GM19452 (cell line): ENCODE results near the gene BANF1.

Experiments used
- ATAC-seq: cut with Tn5 transposase; IDR thresholded peaks from one replicate; pipeline ENCODE4 v1.9.1; 2021; ENCODE audit not compliant: unreplicated experiment

BANF1 gene

DNA sequence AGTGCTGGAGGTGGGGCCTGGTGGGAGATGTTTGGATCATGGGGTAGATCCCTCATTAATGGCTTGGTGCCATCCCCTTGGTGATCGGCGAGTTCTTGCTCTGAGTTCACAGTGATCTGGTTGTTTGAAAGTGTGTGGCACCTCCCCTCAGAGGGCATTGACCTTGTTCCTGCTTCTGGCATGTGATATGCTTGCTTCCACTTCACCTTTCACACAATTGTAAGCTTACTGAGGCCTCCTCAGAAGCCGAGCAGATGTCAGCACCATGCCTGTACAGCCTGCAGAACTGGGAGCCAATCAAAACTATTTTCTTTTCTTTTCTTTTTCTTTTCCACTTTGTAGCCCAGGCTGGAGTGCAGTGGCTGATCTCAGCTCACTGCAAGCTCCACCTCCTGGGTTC lies 35.0 kb downstream of the BANF1 start:
- no peak for ATAC-seq

DNA sequence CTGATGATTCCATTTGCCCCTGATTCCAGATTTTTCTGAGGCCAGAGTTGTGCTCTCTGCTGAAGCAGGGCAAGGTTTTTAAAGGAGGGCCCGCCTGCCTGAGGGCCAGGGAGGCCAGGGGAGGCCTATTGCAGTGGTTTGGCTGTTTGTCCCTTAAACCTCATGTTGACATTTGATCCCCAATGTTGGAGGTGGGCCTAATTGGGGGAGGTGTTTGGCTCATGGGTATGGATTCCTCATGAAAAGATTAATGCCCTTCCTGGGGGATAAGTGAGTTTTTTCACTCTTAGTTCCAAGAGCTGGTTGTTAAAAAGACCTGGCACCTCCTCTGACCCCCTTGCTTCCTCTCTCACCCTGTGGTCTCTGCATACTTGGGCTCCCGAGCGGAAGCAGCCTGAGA lies 37.5 kb downstream of the BANF1 start:
- ATAC-seq = no peak

DNA sequence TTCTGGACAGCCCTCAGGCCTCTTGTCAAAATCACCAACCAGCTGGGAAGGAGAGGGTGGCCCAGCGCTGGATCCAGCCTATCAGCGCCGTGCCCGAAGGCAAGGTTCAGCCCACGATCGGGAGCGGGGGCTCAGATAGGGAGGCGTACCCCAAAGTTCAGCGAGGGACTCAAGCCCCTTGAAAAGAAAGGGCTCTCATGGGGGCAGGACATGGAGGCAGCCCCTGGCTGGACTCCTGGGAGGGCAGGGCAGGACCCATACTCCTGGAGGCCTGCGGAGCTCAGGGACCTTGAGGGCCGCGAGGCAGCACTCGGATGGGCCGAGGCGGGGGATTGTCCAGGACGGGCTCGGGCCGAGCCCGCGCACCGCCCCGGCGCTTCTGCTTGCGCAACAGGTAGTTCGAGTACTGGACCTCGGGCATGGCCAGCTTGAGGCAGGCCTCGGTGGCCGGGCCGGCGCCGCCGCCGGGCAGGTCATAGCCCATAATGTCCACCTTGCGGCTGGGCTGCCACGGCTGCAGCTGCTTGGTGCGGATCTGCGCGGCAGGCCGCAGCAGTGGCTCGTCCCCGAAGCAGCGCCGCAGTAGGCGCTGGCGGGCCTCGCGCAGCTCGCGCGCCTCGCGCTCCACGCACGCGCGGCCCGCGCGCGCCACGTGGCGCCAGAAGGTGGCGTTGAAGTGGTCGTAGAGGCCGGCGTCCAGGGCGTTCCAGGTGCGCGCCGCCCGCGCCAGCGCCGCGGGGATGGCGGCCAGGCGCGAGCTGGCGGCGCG lies 40.1 kb downstream of the BANF1 start:
- ATAC-seq = no peak

DNA sequence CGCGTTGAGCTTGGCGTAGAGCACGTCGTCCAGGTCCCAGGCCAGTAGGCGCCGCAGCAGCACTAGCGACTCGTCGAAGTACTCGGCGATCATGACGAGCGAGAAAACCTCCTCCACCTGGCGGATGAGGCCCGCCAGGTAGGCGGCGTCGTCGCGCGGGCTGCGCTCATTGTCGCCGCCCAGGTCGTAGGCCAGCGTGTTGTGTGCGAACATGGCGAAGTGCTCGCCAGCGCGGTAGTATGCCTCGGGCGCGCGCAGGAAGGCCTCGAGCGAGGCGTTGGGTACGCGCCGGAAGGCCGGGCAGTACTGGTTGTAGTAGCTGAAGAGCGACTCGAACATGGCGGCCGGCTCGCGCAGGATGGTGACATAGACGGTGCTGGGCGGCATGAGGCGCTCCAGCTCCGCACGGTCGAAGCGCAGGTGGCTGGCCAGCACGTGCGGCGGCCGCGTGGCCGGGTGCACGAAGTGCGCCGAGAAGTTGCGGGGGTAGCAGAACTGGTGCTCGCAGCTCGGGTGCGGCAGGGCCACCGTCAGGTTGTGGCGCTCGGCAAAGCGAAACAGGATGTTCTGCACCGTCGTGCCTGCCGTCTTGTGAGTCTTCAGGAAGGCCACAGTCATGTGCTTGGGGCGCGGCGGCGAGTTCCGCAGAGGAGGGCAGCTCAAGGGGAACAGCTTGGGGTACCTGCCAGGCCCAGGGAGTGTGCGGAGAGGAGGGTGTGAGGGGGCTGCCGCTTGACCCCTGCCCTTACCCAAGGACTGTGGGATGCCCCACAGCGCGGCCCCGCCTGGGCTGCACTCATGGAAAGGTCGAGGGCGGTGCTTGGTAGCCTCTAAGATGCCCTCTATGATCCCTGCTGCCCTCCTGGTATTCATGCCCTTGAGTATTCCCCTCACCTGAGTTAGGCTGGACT lies 40.9 kb downstream of the BANF1 start:
- no peak for ATAC-seq

- no peak for ATAC-seq
These were observed 42.5 kb downstream of the BANF1 start for GRCh38 chr11:66044757-66045156.

DNA sequence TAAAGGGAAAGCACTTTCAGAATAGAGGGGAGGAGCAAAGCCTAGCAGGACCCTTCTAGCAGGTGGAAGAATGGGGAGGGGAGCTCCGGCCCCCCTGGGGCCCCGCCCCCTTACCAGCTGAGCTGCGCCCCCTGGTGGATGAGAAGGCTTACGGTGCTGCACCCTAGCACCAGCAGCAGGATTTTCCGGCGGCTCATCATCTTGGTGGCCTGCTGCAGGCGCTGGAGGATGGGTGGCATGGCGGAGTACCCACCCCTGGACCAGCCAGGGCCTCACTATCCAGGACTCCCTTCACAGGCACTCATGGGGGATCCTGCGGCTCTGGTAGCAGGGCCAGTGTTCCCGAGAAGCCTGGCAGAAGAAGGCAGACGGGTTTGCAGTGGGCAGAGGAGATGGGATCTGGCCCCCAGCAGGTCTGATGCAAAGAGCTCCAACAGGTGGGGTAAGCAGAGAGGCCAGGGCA lies 42.9 kb downstream of the BANF1 start:
- ATAC-seq = peak; percentile 58

- ATAC-seq = no peak
These were observed 44.6 kb downstream of the BANF1 start for GRCh38 chr11:66046901-66047300.

DNA sequence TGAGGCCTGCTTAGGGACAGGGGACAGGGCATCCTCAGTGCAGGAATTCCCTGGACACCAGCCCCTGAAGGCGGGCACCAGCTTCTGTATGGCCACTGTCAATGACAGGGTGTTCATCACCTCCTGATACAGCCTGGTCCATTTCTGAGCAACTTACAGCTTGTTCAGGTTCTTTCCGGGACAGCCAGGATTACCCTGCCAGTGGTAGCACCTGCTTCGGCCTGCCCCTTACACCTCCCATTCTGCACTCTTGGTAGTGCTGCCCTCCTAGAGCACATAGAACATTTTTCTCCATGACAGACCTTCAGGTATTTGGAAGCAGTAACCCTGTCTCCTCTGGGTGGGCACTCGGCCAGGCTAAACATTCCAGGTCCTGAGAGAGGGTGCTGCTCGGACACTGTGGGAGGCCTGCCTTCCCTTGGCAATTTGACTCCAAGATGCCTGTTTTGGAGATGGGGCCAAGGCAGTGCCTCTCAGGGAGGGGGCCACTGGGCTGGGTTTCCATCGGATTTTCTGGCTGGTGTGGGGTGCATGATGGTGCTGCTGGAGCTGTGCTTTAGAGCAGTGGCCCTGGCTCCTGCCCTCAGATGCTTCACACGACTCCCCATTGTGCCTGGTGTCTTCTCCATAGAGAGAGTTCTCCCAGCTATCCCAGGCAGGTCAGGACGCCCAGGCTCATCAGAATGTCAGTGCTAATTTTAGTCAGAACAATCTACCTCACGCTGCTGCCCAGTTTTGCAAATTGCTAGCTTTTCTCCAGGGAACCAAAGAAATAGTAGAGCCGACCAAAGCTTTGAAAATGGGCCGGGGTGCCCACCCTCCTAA lies 45.5 kb downstream of the BANF1 start:
- no peak for ATAC-seq

GRCh38 chr11:66048547-66049323 lies 46.4 kb downstream of the BANF1 start, which contains the start of gene GAL3ST3:
Gene GAL3ST3, minus strand, starts transcription at chr11:66049161. Its CDS starts 3,746 bp downstream, at chr11:66045415.
- no peak for ATAC-seq

DNA sequence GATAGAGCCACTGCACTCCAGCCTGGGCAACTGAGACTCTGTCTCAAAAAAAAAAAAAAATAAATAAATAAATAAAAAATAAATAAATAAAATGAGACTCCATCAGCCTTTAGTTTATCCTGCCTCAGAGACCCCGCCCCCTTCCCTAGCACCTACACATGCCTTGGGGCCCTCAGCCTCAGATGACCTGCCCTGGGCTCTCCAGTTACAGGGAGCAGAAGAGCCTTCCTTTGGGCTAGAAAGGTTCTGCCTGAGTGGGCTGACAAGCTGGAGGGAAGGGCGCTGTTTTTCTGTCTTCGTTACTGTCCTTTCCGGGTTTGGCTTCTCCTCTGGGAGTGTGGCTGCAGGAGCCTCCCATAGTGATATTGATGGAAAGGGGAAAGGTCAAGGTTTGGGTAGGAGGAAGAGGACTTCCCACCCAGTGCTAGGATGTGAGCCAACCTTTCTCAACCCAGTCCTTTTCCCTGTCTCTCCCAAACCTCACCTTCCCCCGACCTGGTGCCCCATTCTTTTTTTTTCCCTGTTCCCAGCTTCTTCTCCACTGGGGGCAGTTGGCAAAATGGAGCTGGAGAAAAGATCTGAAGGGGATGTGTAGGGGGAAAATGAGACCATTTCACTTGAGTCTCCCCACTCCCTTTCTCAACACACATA lies 48.4 kb downstream of the BANF1 start:
- no peak for ATAC-seq

GRCh38 chr11:66051371-66051765 lies 49.1 kb downstream of the BANF1 start:
- no peak for ATAC-seq

DNA sequence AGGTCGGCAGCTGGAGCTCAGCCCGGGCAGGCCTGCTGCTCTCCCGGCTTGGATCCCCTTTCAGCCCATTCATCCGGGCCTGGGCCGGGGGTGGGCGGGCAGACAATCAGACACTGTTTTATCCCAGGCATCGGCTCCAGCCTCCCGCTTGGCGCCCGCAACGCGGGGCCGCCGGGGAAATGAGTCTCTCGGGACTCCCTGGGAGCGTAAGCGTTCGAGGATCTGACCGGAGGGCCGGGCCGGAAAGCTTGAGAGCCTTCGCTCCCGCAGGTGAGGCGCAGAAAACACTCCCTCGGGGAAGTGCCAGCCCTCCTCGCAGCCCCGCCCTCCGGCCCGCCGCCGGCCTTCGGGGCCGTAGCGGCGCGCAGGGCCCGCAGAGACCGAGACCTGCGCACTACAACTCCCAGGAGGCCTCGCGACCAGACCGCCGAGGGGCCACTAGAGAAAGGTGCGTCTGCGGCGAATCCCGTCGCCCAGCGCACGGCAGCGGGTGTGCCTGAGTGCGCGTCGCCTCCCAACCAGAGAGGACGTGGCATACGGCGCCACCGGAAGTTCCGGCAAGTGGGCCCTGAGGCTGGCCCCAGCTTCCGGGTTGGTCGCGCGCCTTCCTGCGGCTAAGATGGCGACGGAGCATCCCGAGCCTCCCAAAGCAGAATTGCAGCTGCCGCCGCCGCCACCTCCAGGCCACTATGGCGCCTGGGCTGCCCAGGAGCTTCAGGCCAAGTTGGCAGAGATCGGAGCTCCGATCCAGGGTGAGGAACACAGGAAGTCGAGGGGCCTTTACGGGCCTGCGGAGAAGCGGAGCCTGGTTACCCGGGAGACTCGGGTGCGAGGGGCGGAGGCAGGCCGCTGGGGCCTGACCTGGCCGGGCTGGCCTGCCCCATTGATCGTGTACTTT lies 49.7 kb downstream of the BANF1 start, which contains the start of gene SF3B2:
Gene SF3B2, plus strand, starts transcription at position 599 of the 898 bp plus-strand sequence. Its CDS starts 21 bp downstream, at position 620.
- ATAC-seq = peak; percentile 94

GRCh38 chr11:66052664-66052982 lies 50.3 kb downstream of the BANF1 start:
- no peak for ATAC-seq
